ENCODE results near the gene SCTR. TPM values are rescaled to one million over a fixed set of nuclear protein-coding genes. Genes with fewer than 3 reads are reported as not detected.

SCTR gene
- total and polyA plus RNA-seq, 10 donors = 0.39 to 0.54 (median 0.47) TPM; not detected in 6

DNA sequence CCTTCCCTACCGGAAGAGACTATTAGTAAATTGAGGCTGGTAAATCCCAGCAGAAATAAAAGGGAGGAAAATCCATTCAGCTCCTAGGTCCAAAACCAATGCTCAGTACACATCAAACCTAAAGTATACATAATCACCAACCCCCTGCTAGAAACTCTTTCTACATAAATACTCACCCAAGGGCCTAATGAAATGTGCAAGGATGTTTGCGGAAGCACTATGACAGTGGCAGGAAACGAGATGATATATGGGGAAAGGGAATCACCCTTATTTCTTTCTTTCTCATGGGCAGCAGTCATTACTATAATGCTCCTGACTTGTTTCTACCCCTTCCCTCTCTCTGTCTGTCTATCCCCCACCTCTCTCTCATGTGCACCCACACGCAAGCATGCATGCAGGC lies 1.3 kb upstream of the SCTR start:
- Histone ChIP-seq H3K4me1 (no peaks in the 10 kb centered on the region), H3K27me3 (replicated peaks in 1 of 7) (peaks cover 0 to 75% (median 24%) of the 10 kb centered on the region in 7 donors), H3K9me3 (peaks cover 0 to 3% (median 0%) of the 10 kb centered on the region in 8 donors), H3K27ac (no peak overlapping the region), H3K4me3 (no peak overlapping the region), H3K36me3 (no peaks in the 10 kb centered on the region)
- 30 to 54% (median 31%) methylated on average over 4 of the region's 4 CpGs for whole genome bisulfite sequencing, 5 donors
- no peak for DNase-seq
- intact Hi-C loops (cut with DNase I; ENCODE audit: low total_unique reads) = no loop called here
- TF ChIP-seq POLR2A (IDR thresholded peaks at IDR 0.05) (no peak), POLR2AphosphoS5 (IDR thresholded peaks at IDR 0.05) (no peak)
- TF ChIP-seq, protein P1, sequence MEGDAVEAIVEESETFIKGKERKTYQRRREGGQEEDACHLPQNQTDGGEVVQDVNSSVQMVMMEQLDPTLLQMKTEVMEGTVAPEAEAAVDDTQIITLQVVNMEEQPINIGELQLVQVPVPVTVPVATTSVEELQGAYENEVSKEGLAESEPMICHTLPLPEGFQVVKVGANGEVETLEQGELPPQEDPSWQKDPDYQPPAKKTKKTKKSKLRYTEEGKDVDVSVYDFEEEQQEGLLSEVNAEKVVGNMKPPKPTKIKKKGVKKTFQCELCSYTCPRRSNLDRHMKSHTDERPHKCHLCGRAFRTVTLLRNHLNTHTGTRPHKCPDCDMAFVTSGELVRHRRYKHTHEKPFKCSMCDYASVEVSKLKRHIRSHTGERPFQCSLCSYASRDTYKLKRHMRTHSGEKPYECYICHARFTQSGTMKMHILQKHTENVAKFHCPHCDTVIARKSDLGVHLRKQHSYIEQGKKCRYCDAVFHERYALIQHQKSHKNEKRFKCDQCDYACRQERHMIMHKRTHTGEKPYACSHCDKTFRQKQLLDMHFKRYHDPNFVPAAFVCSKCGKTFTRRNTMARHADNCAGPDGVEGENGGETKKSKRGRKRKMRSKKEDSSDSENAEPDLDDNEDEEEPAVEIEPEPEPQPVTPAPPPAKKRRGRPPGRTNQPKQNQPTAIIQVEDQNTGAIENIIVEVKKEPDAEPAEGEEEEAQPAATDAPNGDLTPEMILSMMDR (IDR thresholded peaks at IDR 0.05 in 8 of 11, conservative IDR thresholded peaks at IDR 0.05 in 3 of 11) = no peak

DNA sequence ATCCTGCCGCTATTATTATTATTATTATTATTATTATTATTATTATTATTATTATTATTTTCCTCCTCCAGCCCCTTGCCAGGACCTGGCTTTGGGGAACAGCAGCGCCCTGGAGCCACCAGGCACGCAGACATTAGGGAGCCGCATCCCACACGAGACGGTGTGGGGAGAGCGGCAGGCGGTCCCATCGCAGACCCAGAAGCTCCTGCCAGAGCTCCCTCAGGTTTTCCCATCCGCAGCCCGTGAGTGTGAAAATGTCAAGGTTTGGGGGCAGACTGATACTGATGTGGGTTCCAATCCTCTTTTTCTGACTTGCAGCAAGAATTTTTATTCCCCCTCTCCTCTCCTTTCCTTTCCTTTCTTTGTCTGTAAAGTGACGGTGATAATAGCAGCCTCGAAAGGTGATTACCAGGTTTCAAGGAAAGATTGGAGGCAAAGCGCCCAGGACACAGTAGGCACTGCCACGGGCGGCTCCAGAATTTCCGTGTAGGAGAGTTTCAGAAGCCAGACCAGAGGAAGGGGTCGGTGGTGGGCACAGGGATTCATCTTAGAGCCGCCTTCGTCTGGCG lies 816 bp downstream of the SCTR start:
- Histone ChIP-seq H3K36me3 (no peaks in the 10 kb centered on the region), H3K27ac (no peak overlapping the region), H3K4me1 (no peaks in the 10 kb centered on the region), H3K4me3 (no peak overlapping the region), H3K27me3 (replicated peaks in 1 of 7) (peaks cover 0 to 57% (median 24%) of the 10 kb centered on the region in 7 donors), H3K9me3 (no peaks in the 10 kb centered on the region)
- TF ChIP-seq, protein P1 (IDR thresholded peaks at IDR 0.05 in 8 of 11, conservative IDR thresholded peaks at IDR 0.05 in 3 of 11) = no peak
- TF ChIP-seq POLR2AphosphoS5 (IDR thresholded peaks at IDR 0.05) = no peak
- TF ChIP-seq POLR2A (IDR thresholded peaks at IDR 0.05) = no peak
- 11 to 19% (median 13%) methylated on average over 21 of the region's 21 CpGs for WGBS, 5 donors
- intact Hi-C loops (cut with DNase I; ENCODE audit: low total_unique reads) = no loop called here
- no peak for DNase-seq

DNA sequence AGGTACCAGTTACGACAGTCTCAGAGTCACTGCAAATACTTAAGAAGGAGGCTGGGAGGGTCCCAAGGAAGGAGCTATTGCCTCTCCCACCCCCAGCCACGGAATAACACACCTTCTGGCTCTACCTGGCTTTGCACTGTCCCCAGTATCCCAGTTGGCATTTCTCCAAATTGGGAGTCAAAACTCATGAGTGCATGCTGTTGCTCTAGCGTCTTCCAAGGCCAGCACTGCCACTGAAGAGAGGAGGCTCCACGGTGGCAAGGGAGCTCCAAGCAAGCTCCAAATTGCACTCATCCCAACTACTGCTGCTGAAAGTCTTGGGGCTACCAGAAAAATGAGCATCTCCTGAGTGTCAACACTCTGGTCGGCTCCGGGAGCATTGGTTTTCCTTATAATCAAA lies 1.6 kb downstream of the SCTR start:
- no peaks in the 10 kb centered on the region for H3K4me1 ChIP-seq
- TF ChIP-seq POLR2A (IDR thresholded peaks at IDR 0.05) (no peak), POLR2AphosphoS5 (IDR thresholded peaks at IDR 0.05) (no peak)
- TF ChIP-seq, protein P1 (IDR thresholded peaks at IDR 0.05 in 8 of 11, conservative IDR thresholded peaks at IDR 0.05 in 3 of 11) = no peak
- intact Hi-C loops (cut with DNase I; ENCODE audit: low total_unique reads) = no loop called here
- 57 to 66% (median 60%) methylated on average over 6 of the region's 6 CpGs for WGBS, 5 donors
- no peak overlapping the region for H3K4me3 ChIP-seq
- no peak overlapping the region for H3K27ac ChIP-seq
- no peaks in the 10 kb centered on the region for H3K36me3 ChIP-seq
- DNase-seq = no peak
- no peaks in the 10 kb centered on the region for H3K9me3 ChIP-seq
- H3K27me3 ChIP-seq (replicated peaks in 1 of 7) = peaks cover 0 to 60% (median 24%) of the 10 kb centered on the region in 7 donors

DNA sequence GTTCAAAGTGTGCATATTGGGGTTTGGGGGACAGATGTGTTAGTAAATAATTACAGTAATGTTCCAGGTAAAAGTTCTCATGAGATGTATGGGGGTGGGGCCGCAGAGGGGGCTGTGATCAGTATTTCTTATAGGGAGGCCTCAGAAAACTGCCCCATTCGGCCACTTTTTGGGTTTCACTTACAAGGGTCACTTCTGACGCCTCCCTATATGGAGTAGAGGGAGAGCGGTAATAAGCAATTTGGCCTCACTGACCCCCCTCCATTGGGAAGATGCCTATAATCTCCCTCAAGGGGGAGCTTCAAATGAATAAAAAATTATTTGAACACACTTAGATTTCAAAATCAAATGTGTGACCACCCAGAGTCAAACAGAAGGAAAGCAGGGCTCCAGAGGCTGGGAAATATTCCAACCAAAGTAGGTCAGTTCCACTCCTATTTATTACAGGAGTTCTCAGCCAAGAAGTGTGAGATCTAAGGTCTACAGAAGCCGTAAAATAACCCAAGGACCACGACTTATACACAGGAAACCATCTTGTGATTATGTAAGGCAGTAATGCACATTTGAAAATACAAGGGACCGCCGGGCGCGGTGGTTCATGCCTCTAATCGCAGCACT lies 2.7 kb downstream of the SCTR start:
- intact Hi-C loops (cut with DNase I; ENCODE audit: low total_unique reads) = no loop called here
- Histone ChIP-seq H3K9me3 (no peaks in the 10 kb centered on the region), H3K27me3 (replicated peaks in 1 of 7) (peaks cover 0 to 69% (median 24%) of the 10 kb centered on the region in 7 donors), H3K4me1 (no peaks in the 10 kb centered on the region), H3K4me3 (no peak overlapping the region), H3K27ac (no peak overlapping the region), H3K36me3 (no peaks in the 10 kb centered on the region)
- 78 to 90% (median 85%) methylated on average over 11 of the region's 11 CpGs for WGBS, 5 donors
- DNase-seq = no peak
- TF ChIP-seq, protein P1 (IDR thresholded peaks at IDR 0.05 in 8 of 11, conservative IDR thresholded peaks at IDR 0.05 in 3 of 11) = no peak
- TF ChIP-seq POLR2AphosphoS5 (IDR thresholded peaks at IDR 0.05) = no peak
